Mesendoderm (in vitro differentiated cells): ENCODE measurements around the gene GALNTL6.

Experiments
- DNase-seq: peaks from one replicate; pipeline ENCODE4 v3.0.0; 2013
- H2AK5ac ChIP-seq: 2 replicates; pipeline ENCODE4 v1.6.1; 2013; ENCODE audit warnings: low read length, inconsistent platforms
- H2BK120ac ChIP-seq: 2 replicates; pipeline ENCODE4 v1.6.1; 2013; ENCODE audit warnings: low read depth, mild to moderate bottlenecking, low read length, moderate library complexity, mixed read lengths
- H2BK15ac ChIP-seq: replicated peaks from 2 replicates; pipeline ENCODE4 v1.6.1; 2013; ENCODE audit warnings: low read depth, mild to moderate bottlenecking, moderate library complexity
- H2BK5ac ChIP-seq: 2 replicates; pipeline ENCODE4 v1.6.1; 2013; ENCODE audit warnings: low read length, inconsistent platforms
- H3K18ac ChIP-seq: 2 replicates; pipeline ENCODE4 v1.6.1; 2013; ENCODE audit warnings: mild to moderate bottlenecking, low read length, mixed read lengths
- H3K23ac ChIP-seq: one replicate; pipeline ENCODE4 v1.6.1; 2013; ENCODE audit warnings: low read length
- H3K27ac ChIP-seq: 2 replicates; pipeline ENCODE4 v1.5.1; 2013; ENCODE audit warnings: low read depth, mild to moderate bottlenecking, inconsistent platforms, low read length, moderate library complexity
- H3K27me3 ChIP-seq: 2 replicates; pipeline ENCODE4 v1.6.1; 2013; ENCODE audit warnings: low read length, control low read depth, mild to moderate bottlenecking, inconsistent platforms; ENCODE audit not compliant: insufficient read depth, poor library complexity
- H3K36me3 ChIP-seq: 2 replicates; pipeline ENCODE4 v1.6.1; 2013; ENCODE audit warnings: low read length, inconsistent platforms; ENCODE audit not compliant: control insufficient read depth, insufficient read depth
- H3K4ac ChIP-seq: one replicate; pipeline ENCODE4 v1.6.1; 2013; ENCODE audit warnings: low read depth, mild to moderate bottlenecking, low read length, moderate library complexity
- H3K4me1 ChIP-seq: 2 replicates; pipeline ENCODE4 v1.6.1; 2013; ENCODE audit warnings: low read depth, low read length, inconsistent platforms; ENCODE audit not compliant: control insufficient read depth
- H3K4me2 ChIP-seq: 2 replicates; pipeline ENCODE4 v1.6.1; 2013; ENCODE audit warnings: low read length
- H3K4me3 ChIP-seq: 2 replicates; pipeline ENCODE4 v1.5.1; 2013; ENCODE audit warnings: mild to moderate bottlenecking, low read length
- H3K56ac ChIP-seq: one replicate; pipeline ENCODE4 v1.6.1; 2013; ENCODE audit warnings: low read length
- H3K79me1 ChIP-seq: 2 replicates; pipeline ENCODE4 v1.6.1; 2013; ENCODE audit warnings: low read length, inconsistent platforms
- H3K79me2 ChIP-seq: 2 replicates; pipeline ENCODE4 v1.6.1; 2013; ENCODE audit warnings: mild to moderate bottlenecking, low read length; ENCODE audit not compliant: control insufficient read depth, insufficient read depth
- H3K9ac ChIP-seq: 2 replicates; pipeline ENCODE4 v1.6.1; 2013; ENCODE audit warnings: low read length, inconsistent platforms
- H4K5ac ChIP-seq: one replicate; pipeline ENCODE4 v1.6.1; 2013; ENCODE audit warnings: low read length
- H4K8ac ChIP-seq: one replicate; pipeline ENCODE4 v1.6.1; 2013; ENCODE audit warnings: low read depth, mild to moderate bottlenecking, control low read depth, low read length, moderate library complexity
- WGBS: extraction: QIAGEN DNeasy Blood & Tissue Kit; methylation state at CpG from one replicate; pipeline ENCODE4 v1.1.7; 2013; ENCODE audit warnings: low lambda C conversion rate, missing lambda C conversion rate; ENCODE audit not compliant: insufficient coverage; ENCODE audit errors: extremely low coverage; 5-methylcytosine and 5-hydroxymethylcytosine counted together

Gene GALNTL6

GRCh38 chr4:172232966-172233365 is 419.8 kb downstream of the GALNTL6 start:
- H2AK5ac ChIP-seq = no peak overlapping the region
- no peak overlapping the region for H3K56ac ChIP-seq
- H3K18ac ChIP-seq = no peak overlapping the region
- no peak overlapping the region for H3K4me3 ChIP-seq
- no peak overlapping the region for H3K4ac ChIP-seq
- no peak overlapping the region for H2BK15ac ChIP-seq
- H3K27ac ChIP-seq = no peak overlapping the region
- H4K5ac ChIP-seq = no peak overlapping the region
- H3K4me2 ChIP-seq = no peak overlapping the region
- H3K79me1 ChIP-seq = no peaks in the 10 kb centered on the region
- H3K9ac ChIP-seq = no peak overlapping the region
- no peak overlapping the region for H4K8ac ChIP-seq
- H3K23ac ChIP-seq = no peak overlapping the region
- no peaks in the 10 kb centered on the region for H3K79me2 ChIP-seq
- H3K36me3 ChIP-seq = no peaks in the 10 kb centered on the region
- H3K4me1 ChIP-seq = no peaks in the 10 kb centered on the region
- H3K27me3 ChIP-seq = no peaks in the 10 kb centered on the region
- no peak overlapping the region for H2BK120ac ChIP-seq
- DNase-seq = peak; percentile 76
- no peak overlapping the region for H2BK5ac ChIP-seq
- WGBS = no CpG with 5 or more reads among the region's 5 CpGs

DNA sequence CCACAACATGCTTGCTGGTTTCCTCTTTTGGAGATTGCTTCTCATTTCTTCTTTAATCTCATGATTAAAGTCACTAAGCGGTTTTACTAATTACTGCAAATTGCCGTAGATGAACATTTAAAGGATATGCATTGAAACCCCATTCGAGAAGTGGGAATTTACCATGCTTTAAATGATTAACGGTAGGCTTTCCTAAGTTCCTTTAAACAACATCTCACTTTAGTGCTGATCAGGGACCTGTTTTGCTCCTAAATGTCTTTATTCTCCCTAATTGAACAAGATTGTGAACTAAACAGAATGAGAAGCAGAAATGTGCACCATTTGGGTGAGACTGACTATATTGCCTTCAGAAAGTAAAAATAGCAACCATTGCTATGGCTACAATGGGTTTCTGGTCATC is 430.3 kb downstream of the GALNTL6 start:
- no peak overlapping the region for H3K4me2 ChIP-seq
- DNase-seq = no peak
- no peak overlapping the region for H2BK120ac ChIP-seq
- no peak overlapping the region for H4K5ac ChIP-seq
- H3K56ac ChIP-seq = no peak overlapping the region
- no peaks in the 10 kb centered on the region for H3K36me3 ChIP-seq
- H2BK5ac ChIP-seq = no peak overlapping the region
- H3K4me3 ChIP-seq = no peak overlapping the region
- WGBS = no CpG with 5 or more reads among the region's 4 CpGs
- no peak overlapping the region for H2AK5ac ChIP-seq
- H3K18ac ChIP-seq = no peak overlapping the region
- H3K27me3 ChIP-seq = no peaks in the 10 kb centered on the region
- H3K79me1 ChIP-seq = no peaks in the 10 kb centered on the region
- H2BK15ac ChIP-seq = no peak overlapping the region
- H3K23ac ChIP-seq = no peak overlapping the region
- no peak overlapping the region for H3K27ac ChIP-seq
- no peaks in the 10 kb centered on the region for H3K79me2 ChIP-seq
- H3K4me1 ChIP-seq = no peaks in the 10 kb centered on the region
- H3K9ac ChIP-seq = no peak overlapping the region
- H3K4ac ChIP-seq = no peak overlapping the region
- no peak overlapping the region for H4K8ac ChIP-seq

DNA sequence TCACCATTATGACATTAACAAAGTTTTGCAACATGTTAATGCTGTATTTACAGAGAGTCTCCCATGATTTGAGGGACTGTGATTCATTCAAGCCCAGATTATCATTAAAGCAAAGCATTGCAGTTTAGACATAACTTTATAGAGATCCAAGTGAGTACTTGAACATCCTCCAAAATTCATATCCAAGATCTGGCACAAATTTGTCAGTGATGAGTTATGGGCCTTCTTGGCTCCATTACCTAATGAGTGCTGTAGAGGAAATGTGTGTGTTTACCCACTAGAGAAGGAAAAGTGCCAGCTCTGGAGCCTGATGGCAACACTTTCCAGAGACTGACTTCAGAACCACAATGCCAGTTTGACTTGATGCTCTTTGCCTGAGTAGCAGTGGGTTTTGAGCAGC is 432.3 kb downstream of the GALNTL6 start:
- no peak overlapping the region for H2BK15ac ChIP-seq
- H3K4me2 ChIP-seq = no peak overlapping the region
- no peak overlapping the region for H3K23ac ChIP-seq
- no peak overlapping the region for H2BK5ac ChIP-seq
- no peak overlapping the region for H4K5ac ChIP-seq
- no peak overlapping the region for H3K56ac ChIP-seq
- H4K8ac ChIP-seq = no peak overlapping the region
- no peaks in the 10 kb centered on the region for H3K36me3 ChIP-seq
- H3K4ac ChIP-seq = no peak overlapping the region
- no peak overlapping the region for H3K4me3 ChIP-seq
- H3K27me3 ChIP-seq = no peaks in the 10 kb centered on the region
- no peak overlapping the region for H2BK120ac ChIP-seq
- no peaks in the 10 kb centered on the region for H3K4me1 ChIP-seq
- no peak overlapping the region for H2AK5ac ChIP-seq
- no peak overlapping the region for H3K27ac ChIP-seq
- H3K9ac ChIP-seq = no peak overlapping the region
- H3K79me2 ChIP-seq = no peaks in the 10 kb centered on the region
- no peaks in the 10 kb centered on the region for H3K79me1 ChIP-seq
- no peak for DNase-seq
- no peak overlapping the region for H3K18ac ChIP-seq

- Histone ChIP-seq H3K27me3 (no peaks in the 10 kb centered on the region), H3K27ac (no peak overlapping the region), H2BK5ac (no peak overlapping the region), H3K23ac (no peak overlapping the region), H3K79me1 (no peaks in the 10 kb centered on the region), H3K79me2 (no peaks in the 10 kb centered on the region), H3K36me3 (no peaks in the 10 kb centered on the region), H3K4me3 (no peak overlapping the region), H3K4ac (no peak overlapping the region), H3K4me2 (no peak overlapping the region), H2BK120ac (no peak overlapping the region), H4K8ac (no peak overlapping the region), H3K4me1 (no peaks in the 10 kb centered on the region), H3K18ac (no peak overlapping the region), H2AK5ac (no peak overlapping the region), H3K56ac (no peak overlapping the region), H4K5ac (no peak overlapping the region), H2BK15ac (no peak overlapping the region), H3K9ac (no peak overlapping the region)
- no CpG with 5 or more reads among the region's 1 CpG for WGBS
- DNase-seq = no peak
These were observed 440.2 kb downstream of the GALNTL6 start for GRCh38 chr4:172253409-172253808.

GRCh38 chr4:172256820-172257219 is 443.6 kb downstream of the GALNTL6 start:
- Histone ChIP-seq H4K8ac (no peak overlapping the region), H3K36me3 (no peaks in the 10 kb centered on the region), H3K4me3 (no peak overlapping the region), H3K4me1 (no peaks in the 10 kb centered on the region), H3K23ac (no peak overlapping the region), H3K4ac (no peak overlapping the region), H2BK15ac (no peak overlapping the region), H2AK5ac (no peak overlapping the region), H3K27ac (no peak overlapping the region), H2BK5ac (no peak overlapping the region), H3K18ac (no peak overlapping the region), H3K79me1 (no peaks in the 10 kb centered on the region), H3K4me2 (no peak overlapping the region), H3K9ac (no peak overlapping the region), H2BK120ac (no peak overlapping the region), H3K56ac (no peak overlapping the region), H4K5ac (no peak overlapping the region), H3K79me2 (no peaks in the 10 kb centered on the region), H3K27me3 (no peaks in the 10 kb centered on the region)
- WGBS = no CpG with 5 or more reads among the region's 1 CpG
- no peak for DNase-seq

GRCh38 chr4:172270397-172270796 is 457.2 kb downstream of the GALNTL6 start:
- no peak overlapping the region for H2AK5ac ChIP-seq
- H3K4ac ChIP-seq = no peak overlapping the region
- no peak overlapping the region for H3K56ac ChIP-seq
- no peak overlapping the region for H3K4me3 ChIP-seq
- DNase-seq = no peak
- H3K79me1 ChIP-seq = no peaks in the 10 kb centered on the region
- H2BK120ac ChIP-seq = no peak overlapping the region
- H3K27ac ChIP-seq = no peak overlapping the region
- H4K8ac ChIP-seq = no peak overlapping the region
- no peaks in the 10 kb centered on the region for H3K36me3 ChIP-seq
- H3K4me1 ChIP-seq = no peaks in the 10 kb centered on the region
- no peak overlapping the region for H2BK15ac ChIP-seq
- H3K4me2 ChIP-seq = no peak overlapping the region
- no CpG with 5 or more reads among the region's 2 CpGs for WGBS
- no peaks in the 10 kb centered on the region for H3K79me2 ChIP-seq
- no peak overlapping the region for H3K18ac ChIP-seq
- H3K27me3 ChIP-seq = no peaks in the 10 kb centered on the region
- no peak overlapping the region for H3K9ac ChIP-seq
- peak overlapping the region; percentile 53 for H3K23ac ChIP-seq
- H4K5ac ChIP-seq = no peak overlapping the region
- no peak overlapping the region for H2BK5ac ChIP-seq
